Left lobe of liver (tissue), 2 donors: ENCODE measurements around the gene BCL11A. TPM values are rescaled to one million over a fixed set of nuclear protein-coding genes. Genes with fewer than 3 reads are reported as not detected.
"Not testable (repeated sequence)": the region's sequence is repeated elsewhere in the genome, so short reads cannot be mapped to it uniquely, and the experiment has no call there.

Source experiments
- ATAC-seq: fragments of 200-7000 bp; cut with Tn5 transposase; one replicate; pipeline ENCODE4 v1.9.1; 2020; ENCODE audit warnings: mild to moderate bottlenecking, moderate library complexity
- DNase-seq: peaks from one replicate; pipeline ENCODE4 v3.0.0-alpha.2; 2020; ENCODE audit warnings: low spot score
- total RNA-seq: library from RNA; stranded (reverse); gene quantifications from one replicate; pipeline ENCODE4 v1.2.1, GENCODE V29; 2021
- donor health status: DM: no; HTN: no; CAD: no; lungs with moderate emphysema.
- donor health status: DM: no; HTN: yes; CAD: no.

BCL11A gene
- total RNA-seq, 1 donor from 2014 or later = 0.50 TPM

GRCh38 chr2:60441800-60442199, 111.7 kb downstream of the BCL11A start:
- DNase-seq = no peak
- ATAC-seq = no peak

DNA sequence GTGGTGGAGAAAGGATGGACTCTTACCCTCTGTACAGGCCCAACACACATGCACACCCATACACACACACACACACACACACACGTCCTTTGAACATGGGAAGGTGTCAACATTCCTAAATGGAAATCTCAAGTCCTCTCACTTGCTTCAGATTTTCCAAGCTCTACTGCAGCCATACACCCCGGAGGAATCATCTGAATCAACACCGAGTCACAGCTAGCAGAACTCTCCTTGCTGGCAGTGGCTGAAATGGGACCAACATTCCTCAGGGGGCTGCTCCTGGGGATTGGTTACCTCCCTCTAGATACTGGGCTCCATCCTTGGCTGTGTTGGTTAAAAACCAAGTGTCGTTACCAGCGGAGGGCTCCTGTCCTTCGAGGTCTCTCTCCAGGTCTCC, 112.7 kb downstream of the BCL11A start:
- DNase-seq = no peak
- ATAC-seq = no peak

DNA sequence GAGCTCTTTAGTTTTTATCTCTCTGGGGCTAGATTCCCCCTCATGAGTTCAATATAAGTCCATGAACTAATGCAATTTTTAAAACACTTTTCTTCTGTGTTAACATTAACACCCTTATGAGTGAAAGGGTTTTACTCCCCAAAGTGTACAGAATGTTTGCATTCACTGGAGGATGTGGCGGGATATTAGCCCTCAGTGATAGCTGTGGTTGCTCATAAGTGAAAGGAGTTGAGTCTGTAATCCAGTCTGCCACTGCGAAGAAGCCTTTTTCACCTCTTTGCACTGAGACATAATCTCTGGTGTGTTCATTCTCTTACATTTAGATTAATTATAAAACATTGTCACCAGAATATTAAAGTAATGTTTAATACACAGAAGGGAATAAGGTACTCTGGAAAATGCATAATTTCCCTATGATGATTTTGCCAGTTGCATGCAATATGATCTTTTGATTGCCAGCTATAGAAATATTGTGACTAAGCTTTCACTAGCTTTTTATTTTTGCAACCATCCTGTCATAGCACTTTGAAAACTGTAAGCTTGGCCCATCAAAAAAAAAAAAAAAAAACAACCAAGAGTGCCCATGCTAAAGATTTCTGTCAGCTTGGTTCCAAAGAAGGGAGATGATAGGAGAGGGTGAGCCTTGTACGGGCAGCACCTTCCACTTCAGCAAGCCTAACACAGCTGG, 113.2 kb downstream of the BCL11A start:
- ATAC-seq = no peak
- DNase-seq = no peak

- DNase-seq = peak; percentile 52
- peak; percentile 59 for ATAC-seq
Measured at GRCh38 chr2:60439219-60439974, 114.1 kb downstream of the BCL11A start.

- DNase-seq (no peak), ATAC-seq (no peak)
Measured at GRCh38 chr2:60438653-60439052, 114.8 kb downstream of the BCL11A start.

DNA sequence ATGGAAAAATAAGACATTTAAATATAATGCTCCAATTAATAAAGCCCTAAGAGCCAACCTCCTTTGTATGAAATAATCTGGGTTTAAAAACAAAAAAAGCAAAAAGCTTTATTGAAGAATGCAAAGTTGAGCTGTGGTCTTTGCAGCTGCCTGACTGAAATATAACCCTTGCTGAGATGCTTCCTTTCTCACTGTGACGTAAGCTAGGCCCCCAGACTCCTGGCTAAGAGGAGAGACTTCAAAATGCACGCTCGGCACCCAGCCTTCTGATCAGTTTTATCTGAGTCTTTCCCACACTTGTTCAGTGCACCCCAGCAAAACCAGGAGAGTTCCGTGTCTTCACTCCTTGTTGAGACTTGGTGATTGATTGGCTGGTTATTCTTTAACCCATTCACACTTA, 115.3 kb downstream of the BCL11A start:
- no peak for ATAC-seq

GRCh38 chr2:60437080-60437696, 116.3 kb downstream of the BCL11A start:
- no peak for ATAC-seq

More for the DNA sequence above, 115.3 kb downstream of the BCL11A start:
- no peak for DNase-seq

DNA sequence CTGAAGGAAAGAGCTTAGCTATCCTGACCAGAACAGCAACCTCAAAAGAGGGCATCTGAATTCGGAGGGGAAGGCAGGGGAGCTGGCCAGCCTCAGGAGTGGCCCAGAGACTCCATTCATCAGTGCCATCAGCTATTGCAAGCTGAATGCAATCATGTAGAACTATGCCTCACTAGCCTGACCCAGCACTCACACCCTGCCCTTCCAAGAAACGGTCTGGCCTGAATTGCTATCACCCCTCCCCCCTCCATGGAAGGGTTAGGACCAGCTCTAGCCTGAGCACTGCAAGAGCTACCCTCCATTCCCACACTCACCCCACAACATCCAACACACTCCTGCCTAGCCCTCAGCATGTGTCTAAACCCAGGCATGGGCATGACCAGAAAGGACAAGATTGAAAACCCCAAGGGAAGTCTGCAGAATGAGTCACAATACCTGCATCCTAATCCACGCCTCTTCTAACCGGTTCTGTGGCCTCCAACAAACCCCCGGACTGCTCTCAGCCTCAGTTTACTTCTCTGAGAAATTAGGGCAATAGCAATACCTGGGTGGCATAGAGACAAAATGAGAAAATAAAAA, 120.3 kb downstream of the BCL11A start:
- ATAC-seq = no peak
- DNase-seq = no peak

More at GRCh38 chr2:60437080-60437696, 116.3 kb downstream of the BCL11A start:
- no peak for DNase-seq

DNA sequence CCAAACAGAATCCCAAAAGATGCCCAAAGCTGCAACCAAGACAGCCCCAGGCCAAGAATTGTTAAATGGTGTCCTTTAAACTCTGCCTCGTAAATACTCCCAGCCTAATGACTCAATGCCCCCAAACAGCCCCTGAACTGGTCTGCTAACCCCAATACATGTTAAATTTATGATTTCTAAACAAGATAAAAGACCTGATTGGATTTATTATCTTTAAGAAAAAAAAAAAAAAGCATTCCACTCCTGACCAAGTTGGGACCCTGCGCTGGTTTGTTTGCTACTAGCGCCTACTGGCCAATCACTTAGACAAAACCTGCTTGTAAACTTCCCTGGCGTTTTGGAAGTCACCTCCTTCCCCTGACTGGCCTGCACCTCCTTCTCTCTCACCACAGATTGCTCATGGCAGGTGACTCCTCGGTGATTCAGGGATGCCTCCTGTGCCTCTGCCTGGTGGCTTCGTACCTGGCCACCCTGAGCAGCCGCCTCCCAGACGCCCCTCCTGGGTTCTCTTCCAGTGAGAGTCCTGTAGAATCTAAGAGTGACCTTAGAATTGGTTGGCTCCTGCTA, 121.3 kb downstream of the BCL11A start:
- DNase-seq (no peak), ATAC-seq (no peak)

DNA sequence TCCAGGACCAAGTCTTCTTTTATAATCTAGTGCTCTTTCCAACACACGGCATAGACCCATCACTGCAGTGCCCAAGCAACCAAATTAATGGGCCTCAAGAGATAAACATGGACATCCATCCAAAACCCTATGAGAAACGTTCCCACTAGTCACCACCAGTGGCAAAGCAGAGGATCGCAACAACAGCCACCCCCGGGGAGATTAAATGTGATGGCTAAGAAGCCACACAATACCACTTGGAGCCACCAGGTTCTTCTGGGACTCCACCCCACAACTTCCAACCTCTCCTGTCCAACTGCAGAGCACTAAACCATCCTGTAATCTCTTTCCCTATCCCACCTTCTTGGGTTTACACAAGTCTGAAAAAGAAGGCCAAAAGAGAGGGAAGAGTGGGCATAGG, 123.8 kb downstream of the BCL11A start:
- no peak for ATAC-seq

GRCh38 chr2:60426880-60427279, 126.6 kb downstream of the BCL11A start:
- no peak for ATAC-seq

More for the DNA sequence above, 123.8 kb downstream of the BCL11A start:
- DNase-seq = no peak

DNA sequence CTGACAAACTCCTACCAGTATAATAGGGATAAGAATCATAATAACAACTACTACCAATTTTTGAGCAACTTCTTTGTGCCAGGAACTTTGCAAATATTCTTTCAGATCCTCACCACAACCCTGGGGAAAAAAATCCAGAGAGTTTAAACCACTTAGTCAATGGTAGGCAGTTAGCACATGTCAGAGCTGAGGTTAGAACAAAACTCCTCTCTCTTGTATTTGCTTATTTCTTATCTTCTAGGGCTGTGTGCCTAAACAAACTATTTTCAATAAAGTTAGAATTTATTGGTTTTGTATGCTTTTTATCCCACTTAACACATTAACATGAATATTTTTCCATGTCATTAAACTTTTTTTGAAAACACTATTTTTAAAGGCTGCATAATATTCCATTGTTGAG, 127.1 kb downstream of the BCL11A start:
- no peak for ATAC-seq

More at GRCh38 chr2:60426880-60427279, 126.6 kb downstream of the BCL11A start:
- no peak for DNase-seq

DNA sequence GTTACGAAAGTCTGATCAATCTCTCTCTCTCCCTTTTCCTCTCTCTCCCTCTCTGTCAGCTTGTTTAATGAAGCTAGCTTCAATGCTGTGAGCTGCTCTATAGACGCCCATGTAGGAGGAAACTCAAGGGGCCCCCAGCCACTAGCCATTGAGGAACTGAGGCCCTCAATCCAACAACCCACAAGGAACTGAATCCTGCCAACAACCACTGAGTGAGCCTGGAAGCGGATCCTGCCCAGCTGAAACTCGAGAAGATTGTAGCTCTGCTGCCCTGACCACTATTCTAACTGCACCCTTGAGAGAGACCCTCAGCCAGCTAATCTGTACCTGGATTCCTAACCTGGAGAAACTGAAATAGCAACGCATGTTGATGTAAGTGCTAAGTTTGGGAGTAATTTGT, 129.2 kb downstream of the BCL11A start:
- DNase-seq (no peak), ATAC-seq (no peak)

More for the DNA sequence above, 127.1 kb downstream of the BCL11A start:
- DNase-seq = no peak

GRCh38 chr2:60423505-60423904, 129.9 kb downstream of the BCL11A start:
- ATAC-seq (no peak), DNase-seq (no peak)

DNA sequence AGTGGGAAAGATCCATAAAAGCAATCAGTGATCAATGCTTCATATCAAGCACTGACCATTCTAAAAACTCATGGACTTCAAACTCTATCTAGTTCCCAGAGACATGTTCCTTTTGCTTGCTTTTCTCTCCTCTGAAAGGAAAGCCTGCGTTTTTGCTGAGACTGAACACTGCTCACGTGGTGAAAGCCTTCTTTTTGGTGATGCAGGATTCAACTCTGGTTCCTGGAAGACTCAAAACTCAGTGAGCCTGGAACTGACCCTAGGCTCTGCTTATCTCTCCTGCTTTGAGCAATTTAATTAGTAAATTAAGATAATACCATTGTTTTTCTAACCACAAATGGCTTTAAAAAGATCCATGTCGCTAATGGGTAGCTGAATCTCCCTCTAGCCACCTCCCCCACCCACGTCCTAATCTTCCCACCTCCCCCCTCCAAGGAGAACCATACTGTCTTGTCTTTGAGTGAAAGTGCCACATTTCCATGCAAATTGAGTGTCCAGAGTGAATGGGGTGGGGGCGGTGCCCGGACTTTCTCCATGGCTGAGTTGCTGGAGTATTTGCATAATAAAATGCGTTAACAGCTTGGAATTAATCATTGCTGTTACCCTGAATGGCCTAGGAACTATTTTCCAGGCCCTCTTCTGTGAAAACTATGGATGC, 130.5 kb downstream of the BCL11A start:
- ATAC-seq (no peak), DNase-seq (no peak)

GRCh38 chr2:60417210-60417609, 136.2 kb downstream of the BCL11A start:
- DNase-seq, ATAC-seq: not testable (repeated sequence)

- peak; percentile 74 for ATAC-seq
- peak; percentile 46 for DNase-seq
Measured at GRCh38 chr2:60416221-60417008, 137.0 kb downstream of the BCL11A start.

DNA sequence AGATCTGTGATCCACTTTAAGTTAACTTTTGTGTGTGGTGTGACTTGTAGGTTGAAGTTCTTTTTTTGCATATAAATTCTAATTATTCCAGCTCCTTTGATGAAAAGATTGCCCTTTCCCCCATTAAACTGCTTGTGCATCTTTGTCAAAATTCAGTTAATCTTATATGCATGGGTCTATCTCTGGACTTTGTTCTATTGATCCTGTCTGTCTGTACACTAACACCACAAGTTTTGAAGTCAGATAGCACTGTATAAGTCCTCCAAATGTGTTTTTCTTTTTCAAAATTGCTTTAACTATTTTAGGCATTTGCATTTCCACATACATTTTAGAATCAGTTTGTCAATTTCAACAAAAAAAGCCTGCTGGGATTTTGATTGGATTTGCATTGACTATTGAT, 137.6 kb downstream of the BCL11A start:
- DNase-seq (no peak), ATAC-seq (peak; percentile 26)

GRCh38 chr2:60414495-60415138, 138.8 kb downstream of the BCL11A start:
- DNase-seq (no peak), ATAC-seq (no peak)
